HuH-7.5 (cell line): ENCODE data around the gene MICAL3.

Experiments used
- DNase-seq: peaks from one replicate; pipeline ENCODE4 v3.0.0; 2011; ENCODE audit warnings: low spot score

MICAL3 gene

DNA sequence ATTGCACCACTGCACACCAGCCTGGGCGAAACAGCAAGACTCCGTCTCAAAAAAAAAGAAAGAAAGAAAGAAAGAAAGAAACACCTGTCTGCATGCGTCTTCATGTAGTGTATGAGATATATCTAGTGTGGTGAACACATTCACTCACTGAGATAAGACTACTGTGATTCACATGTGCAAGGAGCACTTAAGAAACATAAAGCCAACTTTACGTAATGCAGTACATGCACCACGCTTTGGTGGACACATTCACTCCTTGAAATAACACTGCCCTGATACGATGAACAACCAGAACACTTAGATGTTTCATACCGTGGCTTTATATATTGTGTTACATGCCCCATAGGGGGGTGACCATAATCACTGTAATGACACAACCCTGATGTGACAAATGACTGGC lies 96.0 kb downstream of the MICAL3 start:
- no peak for DNase-seq

DNA sequence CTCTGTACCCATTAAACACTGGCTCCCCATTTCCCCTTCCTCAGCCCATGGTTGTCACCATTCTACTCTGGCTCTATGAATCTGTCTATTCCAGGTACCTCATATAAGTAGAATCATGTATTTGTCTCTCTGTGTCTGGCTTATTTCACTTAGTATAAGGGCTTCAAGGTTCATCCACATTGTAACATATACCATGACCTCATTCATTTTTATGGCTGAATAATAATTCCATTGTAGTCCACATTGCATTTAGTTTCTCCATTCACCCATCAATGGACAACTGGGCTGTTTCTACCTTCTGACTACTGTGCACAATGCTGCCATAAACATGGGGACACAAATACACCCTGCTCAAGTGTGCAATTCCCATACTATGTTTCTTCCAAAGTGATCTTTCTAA lies 97.3 kb downstream of the MICAL3 start:
- no peak for DNase-seq

- no peak for DNase-seq
Measured at GRCh38 chr22:17926516-17926915, 97.8 kb downstream of the MICAL3 start.

DNA sequence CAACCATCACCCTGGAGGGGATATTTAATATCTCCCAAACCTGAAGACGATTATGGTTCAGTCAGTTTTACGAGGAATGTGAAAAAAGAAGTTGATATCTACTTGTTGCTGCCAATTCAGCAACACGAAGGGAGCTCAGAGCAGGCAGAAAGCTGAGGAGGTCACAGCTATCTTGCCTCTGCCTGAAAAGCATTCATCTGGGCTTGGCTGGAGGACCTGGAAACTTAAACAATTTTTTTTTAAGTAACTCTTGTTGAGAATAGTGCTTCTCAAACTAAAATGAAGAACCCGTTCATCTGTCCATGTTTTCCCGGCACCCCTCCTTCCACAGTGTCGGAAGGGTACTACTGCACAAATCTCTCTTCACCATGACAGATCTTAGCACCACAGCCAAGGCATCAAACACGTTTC lies 98.9 kb downstream of the MICAL3 start:
- DNase-seq = no peak

DNA sequence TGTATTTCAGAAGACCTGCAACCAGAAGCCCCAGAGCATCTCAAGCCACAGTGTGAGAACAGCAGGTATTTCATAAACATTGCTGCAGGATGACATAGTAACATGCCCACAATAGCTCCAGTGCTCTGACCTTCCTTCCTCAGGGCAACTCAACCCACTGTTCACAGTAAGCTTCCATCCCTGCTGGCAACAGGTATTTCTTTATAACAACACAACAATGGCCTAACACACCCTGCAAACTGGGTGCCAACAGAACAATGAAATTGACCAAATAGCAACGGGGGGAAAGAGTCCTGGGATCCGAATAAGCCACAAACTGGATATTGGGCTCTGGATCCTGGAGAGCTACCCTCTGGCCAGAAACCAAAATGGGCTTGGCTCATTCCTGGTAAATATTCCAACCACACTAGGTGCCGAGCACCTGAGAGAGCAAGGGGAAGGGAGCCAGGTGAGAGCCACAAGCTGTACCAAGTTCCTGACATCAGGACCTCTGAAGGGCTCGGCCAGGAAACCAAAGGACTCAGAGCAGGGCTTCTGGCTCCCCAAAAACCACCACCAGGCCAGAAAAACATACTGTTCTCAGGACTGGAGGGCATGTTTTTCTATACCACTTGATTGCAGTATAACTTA lies 99.5 kb downstream of the MICAL3 start:
- no peak for DNase-seq

DNA sequence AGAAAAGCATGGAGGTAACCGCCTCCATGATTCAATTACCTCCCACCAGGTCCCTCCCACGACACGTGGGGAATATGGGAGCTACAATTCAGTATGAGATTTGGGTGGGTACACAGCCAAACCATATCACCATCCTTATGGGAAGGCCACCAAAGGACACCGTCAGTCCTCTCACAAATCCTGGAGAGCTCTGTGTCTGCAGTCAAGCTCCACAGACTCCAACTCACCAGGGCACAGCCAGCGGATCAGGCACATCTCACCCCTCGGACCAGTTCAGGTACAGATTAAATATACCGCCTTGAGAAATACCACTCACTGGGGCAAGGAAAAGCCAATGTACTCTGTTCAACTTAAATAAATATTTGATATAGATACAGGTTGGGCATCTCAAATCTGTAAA lies 100.3 kb downstream of the MICAL3 start:
- no peak for DNase-seq

- DNase-seq = no peak
Measured at GRCh38 chr22:17922925-17923903, 101.1 kb downstream of the MICAL3 start.

DNA sequence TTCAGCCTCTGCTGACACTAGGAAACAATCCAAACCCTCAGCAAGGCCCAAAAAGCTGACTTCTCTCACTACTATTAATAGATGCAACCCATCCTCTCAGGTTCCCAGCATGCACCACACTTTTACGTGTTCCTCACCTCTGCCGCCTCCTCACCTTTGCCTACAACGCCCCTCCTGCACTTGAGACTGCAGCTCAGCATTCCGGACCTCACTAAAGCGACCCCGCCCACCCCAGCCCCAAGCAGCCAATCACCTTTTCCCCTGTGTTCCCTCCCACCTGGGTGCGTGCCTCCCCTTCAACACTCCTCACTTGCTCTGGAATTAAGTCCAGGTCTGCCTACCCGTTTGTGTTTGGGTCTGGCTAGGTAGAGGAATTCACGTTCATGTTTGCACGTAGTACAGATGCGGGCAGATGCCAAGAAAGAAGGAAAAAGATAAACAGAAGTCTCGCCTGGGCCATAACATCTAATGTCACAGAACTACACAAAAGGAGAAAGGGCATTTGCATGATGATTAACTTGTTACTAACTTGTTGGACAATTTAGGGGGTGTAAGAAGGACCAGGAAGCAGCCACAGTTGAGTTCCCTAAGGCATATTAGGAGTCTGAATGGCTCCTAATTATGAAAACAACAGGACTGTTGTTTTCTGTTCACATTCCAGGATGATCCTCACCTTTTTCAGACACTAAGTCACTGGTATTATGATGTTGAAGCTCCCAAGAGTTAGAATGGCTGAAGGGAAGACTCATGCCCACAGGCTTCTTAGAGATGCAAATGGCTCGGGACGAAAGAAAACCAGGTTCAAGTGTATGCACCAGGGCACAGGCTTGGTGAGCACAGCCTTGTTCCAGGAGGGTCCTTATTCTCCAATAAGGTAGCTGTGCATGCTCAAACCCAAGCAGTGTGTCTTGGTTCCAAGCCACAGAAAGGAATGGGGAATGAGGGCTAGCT lies 102.2 kb downstream of the MICAL3 start:
- DNase-seq = no peak

GRCh38 chr22:17920992-17921650 lies 103.2 kb downstream of the MICAL3 start:
- no peak for DNase-seq

GRCh38 chr22:17920145-17920605 lies 104.2 kb downstream of the MICAL3 start:
- DNase-seq = no peak

DNA sequence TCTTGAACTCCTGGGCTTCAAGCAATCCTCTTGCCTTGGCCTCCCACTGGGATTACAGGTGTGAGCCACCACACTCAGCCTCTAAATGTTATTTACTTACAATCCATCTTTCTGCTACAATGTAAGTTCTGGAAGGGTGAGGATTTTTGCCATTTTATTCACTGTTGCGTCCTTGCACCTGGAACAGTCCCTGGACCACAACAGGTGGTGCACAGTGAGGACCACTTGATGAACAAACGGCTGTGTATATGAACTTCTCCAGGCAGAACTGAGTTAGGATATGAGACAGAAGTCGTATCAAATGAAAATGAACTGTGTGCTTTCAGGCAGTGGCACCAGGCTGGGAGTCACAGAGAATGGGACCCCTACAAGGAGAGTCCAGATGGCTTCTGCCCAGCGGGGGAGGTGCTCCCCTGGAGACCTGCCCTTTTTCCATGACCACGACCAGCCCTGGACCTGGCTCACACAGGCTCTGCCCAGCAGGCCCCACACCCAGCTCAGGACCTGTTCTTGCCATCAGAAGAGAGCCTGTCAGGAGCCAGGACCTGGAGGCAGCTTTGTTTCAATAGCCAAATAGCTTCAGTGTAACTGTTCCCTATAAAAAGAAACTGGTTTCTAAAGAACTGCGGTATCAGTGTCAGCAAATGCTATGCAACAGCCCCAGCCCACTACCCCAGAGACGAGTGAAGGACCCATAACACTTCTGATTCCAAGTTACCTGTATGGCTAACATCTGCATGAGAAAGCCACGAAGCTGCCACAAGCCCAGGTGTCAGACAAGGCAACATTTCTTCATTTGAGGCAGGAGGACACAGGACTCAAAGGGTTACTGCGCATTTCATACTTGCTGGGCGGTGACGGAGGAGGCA lies 104.9 kb downstream of the MICAL3 start:
- no peak for DNase-seq

GRCh38 chr22:17918840-17919239 lies 105.5 kb downstream of the MICAL3 start:
- DNase-seq = no peak

GRCh38 chr22:17917490-17917983 lies 106.8 kb downstream of the MICAL3 start:
- no peak for DNase-seq

DNA sequence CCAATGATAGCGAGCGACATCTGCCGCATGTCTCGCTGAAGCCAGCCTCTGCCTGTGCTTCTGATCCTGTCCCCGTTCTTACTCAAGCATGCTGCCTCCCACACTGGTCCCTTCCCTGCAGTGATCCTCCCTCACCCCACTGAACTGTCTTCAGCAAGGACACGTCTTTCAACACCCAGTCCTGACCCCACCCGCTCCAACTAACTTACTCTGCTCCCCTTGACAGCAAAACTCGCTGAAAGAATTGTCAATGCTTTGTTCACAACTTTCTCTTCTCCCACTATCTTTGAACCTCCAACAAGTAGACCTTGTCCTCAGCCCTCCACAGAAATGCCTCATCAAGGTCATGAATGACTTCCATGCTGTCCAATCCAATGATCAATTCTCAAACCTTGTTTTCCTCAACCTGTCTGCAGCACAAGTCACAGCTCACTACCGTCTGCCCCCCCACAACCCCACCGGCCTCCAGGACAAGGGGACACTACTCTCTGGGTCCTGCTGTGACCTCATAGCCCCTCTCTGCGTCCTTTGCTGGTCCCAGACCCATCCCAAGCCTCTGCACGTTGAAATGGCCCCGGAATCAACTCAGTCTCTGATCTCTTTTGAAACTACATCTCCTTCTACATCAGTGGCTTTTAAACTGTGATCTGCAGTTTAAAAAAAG lies 108.0 kb downstream of the MICAL3 start:
- DNase-seq = no peak

GRCh38 chr22:17915676-17916075 lies 108.7 kb downstream of the MICAL3 start:
- DNase-seq = no peak

DNA sequence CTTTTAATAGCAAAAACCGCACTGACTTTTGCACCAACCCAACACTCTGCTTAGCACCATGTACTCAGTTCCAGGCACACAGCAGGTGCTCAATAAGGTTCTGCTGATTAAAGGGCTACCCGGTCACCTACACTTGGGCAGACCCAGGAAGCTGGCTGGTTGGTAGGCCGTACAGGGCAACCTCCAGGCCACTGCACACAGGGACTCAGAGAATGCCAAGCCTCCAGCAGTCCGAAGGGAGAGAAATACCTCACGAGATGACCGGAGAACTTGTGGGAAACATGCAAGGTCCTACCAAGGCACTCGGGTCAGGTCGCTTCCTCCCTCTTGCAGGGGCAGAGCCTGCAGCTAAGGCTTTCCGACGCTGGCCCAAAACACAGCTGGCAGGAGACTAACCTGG lies 109.2 kb downstream of the MICAL3 start:
- no peak for DNase-seq

DNA sequence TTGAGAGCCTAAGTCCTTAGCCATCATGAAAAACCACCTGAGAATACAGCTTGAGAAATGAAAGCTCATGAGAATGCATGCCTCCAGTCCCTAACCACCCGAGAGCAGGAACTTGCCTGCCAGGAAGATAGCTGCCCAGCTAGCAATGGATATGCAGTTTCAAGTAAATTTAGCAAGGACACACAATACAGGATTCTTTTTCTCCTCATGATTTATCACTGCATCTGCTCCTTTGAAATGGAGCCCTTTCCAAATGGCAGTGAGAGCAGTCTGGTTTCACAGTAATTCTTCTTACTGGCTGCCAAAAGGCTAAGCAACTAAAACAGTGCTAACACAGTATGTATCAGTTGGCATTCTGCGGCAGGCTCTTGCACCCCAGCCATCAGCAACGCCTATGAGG lies 109.9 kb downstream of the MICAL3 start:
- DNase-seq = no peak

DNA sequence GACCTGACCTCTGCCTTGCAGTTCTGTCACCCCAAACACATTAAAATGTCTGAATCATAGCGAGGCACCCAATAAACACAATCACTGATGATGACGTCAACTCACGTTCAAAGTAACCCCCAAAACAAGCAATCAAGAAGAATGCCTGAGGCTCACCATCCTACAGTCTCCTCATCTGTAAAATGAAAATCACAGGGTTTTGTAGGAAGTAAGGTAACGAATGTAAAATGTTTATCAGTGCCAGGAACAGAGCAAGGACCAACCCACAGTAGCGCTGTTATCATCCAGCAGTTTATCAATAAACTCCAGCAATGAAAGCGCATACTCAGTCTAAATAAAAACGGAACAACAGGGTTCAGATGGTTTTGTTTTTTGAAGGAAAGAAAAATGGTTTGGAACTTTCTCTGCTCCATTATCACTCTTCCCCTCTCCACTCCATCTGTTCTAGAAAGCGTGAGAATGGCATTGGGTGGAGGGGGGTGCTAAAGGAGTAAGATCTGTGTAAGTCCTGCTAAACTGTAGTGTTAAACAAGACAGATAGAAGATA lies 110.5 kb downstream of the MICAL3 start:
- no peak for DNase-seq

DNA sequence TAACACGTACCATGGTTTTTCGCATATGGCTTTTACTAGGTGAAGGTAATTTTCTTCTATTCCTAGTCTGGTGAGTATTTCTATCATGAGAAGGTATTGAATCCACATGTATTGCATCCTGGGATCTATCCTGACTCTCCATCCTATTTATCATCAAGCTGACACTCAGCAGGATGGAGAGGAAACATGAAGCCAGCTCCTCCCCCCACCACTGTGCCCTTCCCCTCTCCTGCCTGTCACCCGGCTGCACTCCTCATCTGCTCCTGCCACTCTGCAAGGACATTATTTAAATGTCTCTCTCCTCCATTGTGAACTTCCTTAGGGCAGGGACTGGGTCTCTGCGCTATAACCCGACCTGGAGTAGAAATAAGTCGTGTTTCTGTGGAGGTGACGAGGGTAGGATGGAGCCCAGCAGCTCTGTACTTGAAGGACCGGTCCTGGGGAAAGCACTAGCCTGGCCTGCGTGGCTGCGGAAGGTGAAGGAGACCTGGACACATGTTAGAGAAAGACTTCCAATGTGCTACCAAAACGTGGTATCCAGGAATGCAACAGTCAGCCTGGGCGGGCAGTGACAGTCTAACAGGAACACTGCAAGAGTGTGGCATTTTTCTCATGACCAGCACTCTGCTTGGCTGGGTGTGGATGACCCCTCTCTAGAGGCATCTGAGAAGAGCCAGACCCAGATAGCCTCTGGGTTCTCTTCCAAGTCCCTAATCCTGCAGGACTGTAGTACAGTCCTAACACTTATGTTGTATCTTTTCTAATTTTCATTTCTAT lies 111.2 kb downstream of the MICAL3 start:
- DNase-seq = no peak
